ENCODE data around the gene MR1.

MR1 gene

DNA sequence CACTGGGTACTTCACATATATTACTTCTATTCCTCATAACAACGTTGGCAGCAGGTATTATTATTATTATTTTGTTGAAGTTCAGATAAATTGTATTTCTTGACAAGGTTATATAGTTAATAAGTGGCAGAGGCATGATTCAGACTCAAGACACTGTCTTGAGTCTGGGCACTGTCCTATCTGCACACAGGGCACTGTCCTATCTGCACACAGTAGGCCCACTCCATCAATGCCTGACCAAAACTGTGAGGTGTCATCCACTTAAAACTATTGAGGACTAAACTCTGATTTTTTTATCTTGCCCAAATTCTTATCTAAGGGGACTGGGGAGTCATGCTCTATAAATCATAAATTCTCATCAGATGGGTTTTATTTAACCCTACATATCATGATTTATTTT lies 30.9 kb downstream of the MR1 start:
- DNase-seq = no peak

DNA sequence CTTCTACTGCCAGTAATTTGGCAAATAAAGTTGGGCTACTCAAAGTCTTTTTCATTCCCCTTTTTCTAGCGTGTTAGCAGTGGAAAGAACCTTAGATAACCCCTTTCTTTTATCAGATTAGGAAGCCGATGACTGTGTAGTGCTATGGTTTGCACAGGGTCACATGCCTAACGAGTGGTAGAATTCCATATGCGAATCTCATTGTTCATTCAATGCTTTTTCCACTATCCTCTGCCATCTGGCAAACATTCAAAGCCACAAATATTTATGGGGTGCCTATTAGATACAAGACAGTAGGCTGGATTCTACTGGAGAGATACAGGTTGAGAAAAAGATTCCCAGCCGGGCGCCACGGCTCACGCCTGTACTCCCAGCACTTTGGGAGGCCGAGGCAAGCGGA lies 39.9 kb downstream of the MR1 start:
- no peak for DNase-seq

DNA sequence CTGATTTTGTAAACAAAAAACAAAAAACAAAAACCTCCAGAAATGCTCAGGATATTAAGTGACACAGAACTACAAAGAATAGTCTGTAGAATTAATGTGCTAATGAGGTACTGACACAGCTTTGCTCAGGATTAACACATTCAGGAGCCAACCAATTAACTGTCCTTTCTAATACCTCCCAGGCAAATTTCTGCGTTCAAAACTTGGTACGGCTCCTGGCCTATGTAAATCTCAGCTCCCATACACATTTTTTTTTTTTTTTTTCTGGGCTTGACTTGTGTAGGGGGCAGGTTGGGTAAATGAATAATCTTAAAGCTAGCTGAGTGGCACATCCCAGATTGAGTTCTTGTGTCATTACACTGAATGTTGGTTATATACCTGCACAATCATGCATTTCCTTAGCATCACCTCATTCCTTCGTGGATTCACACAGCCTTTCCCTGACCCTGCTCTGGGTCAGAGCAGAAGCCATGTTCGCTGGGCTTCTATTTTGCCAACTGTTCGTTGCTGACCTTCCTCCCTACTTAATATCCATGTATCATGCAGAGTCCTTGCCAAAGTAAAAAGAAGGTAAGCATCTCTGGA lies 42.1 kb downstream of the MR1 start:
- DNase-seq = no peak

DNA sequence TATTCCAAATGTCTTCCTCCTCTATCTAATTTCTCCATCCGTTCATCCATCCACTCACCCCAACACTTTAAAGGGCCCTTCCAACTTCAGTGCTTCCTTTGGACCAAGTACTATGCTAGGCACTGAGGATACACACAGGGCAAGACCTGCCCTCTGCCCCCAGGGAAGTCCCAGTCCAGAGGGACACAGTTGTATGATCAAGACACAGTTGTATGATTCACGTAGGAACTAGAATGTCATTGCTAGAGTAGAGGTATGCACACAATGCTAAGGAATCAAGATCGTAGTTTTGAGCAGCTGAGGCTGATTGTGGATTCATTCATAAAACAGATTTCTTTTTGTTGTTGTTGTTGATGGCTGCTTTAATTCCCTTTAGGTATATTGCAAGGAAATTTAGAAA lies 43.1 kb downstream of the MR1 start:
- no peak for DNase-seq

DNA sequence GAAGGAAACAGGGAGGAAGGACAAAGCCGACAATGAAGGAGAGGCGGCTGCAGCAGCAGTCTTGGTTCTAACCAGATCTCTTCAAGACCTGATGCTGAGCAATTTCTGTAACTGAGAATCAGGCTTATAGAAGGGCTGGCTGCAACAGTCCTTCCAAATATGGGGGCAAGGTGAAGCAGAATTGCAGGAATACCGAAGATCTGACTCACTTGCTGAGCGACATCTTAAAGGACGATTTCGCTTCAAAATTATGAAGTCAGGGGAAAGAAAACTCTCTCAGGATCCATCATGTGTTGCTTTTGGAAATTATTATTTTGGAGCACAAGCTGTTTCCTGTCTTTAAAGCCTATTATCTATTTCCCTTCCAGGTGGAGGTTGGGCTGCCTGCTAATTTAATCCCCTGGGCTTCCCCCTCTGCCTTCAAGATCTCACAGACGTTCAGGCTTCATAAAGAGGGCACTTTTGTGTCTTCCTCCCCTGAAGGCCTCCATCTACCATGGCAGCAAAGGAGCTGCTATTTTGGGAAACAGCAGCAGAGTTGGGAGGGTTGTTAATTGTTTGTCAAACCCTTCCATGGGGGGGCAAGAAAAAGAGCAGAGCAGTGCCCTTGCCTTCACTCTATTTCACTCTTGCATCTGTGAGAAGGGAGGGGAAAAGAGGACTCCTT lies 43.9 kb downstream of the MR1 start:
- no peak for DNase-seq

DNA sequence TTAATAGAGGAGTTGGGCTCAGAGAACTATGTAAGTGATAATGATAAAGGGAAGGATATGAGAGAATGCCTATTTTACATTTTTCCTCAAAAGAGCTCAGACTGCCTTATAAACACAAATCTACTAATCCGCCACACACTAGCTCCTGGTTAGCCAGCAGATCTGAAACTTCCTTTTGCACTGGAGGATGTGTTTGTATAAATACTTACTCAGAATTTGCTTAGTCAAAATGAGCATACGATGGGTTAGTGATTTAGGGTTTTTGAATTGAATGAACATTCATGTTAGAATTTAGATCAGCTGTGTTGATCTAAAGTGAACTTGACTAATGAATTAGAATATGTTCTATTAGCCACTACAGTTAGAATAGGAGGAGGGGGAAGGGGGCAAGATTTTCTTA lies 45.6 kb downstream of the MR1 start:
- DNase-seq = no peak

DNA sequence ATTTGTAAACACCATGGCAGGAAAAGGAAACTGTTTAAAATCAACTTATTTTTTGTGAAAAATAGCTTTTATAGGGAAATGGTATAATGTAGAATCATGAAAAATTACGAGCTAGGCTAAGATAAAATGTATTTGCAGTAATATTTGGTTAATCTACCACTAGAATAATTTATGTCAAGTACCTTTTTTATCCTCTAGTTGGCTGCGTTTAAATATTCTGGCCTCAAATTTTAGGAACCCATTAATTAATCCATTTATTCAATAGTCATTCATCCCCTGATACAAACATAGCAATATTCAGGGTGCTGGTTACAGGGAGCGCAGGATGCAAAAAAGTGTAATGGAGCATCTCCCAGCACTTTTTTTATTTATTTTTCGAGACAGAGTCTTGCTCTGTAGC lies 46.1 kb downstream of the MR1 start:
- DNase-seq = no peak

DNA sequence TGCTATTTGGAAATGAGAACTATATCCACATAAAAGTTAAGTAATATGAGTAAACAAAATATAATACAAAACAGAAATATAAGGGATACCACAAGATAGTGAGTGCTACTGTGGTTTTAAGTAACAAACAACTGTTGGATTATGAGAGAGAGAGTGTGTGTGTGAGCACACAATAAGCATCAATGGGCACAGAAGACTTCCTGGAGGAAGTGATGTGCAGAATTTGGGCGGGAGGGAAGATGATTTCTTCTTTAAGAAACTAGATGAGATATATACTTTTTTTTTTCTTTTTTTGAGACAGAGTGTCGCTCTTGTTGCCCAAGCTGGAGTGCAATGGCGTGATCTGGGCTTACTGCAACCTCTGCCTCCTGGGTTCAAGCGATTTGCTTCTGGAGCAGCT lies 46.8 kb downstream of the MR1 start:
- DNase-seq = no peak

DNA sequence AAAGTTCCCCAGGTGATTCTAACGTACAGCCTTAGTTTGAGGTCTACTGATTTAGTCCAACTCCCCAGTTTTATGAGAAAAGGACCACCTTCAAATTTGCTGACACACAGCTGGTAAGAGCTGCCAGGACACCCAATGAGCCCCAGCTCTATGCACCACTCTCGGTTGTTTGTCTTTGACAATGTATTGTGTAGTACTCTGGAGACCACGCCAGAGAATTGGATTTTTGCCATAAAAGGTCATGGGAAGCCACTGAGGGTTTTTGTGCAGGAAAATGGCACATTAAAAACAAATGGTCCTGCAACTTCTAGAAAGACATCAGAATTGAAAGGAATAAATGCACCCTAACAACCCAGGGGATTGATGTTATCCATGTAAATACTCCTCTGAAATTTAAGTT lies 47.6 kb downstream of the MR1 start:
- no peak for DNase-seq

DNA sequence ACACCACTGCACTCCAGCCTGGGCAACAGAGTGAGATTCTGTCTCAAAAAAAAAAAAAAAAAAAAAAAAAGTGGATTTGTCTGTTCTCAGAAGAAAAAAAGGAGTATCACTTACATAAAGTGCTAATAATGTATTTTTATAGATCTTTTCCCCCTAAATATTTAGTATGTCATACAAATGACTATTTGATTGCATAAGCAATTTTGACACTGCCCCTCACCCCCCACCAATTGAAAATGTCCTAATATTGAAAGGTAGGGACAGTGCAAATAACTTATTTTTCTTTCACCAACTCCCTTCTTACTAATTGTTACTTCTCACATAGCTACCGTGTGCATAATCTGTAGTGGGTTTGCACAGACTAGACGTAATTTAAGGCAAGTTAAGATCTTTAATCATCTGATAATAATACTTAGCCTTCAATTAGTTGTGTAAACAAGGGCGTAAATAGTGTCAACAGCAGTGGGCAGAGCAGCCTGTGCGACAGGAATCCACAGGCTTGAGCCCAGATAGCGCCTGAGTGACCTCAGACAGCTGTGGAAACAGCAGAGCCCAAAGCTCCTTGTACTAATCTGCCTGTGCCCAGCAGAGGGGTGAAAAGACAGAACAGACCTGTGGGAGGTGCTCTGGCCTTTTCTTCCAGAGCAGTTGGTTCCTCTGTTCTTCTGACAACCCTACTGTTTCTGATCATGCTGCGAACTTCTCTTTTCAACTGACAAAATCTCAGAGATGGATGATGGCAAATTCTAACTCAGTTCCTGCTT lies 50.2 kb downstream of the MR1 start:
- peak; percentile 80 for DNase-seq

DNA sequence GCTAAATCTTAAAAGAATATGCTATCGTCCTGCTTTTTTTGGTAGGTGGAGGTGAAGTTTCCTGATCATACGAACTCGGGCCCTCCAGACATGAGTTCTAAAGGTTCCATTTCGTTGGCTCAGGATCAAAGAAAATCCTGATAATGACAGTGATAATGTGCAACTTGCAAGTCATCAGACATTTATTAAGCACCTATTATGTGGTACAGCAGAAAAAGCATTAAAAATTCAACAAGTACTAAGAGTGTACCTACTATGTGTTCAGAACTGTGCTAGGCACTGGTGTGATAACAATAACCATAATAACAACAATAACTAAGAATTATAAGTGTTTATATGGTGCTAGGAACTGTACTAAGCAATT lies 50.8 kb downstream of the MR1 start:
- DNase-seq = no peak

DNA sequence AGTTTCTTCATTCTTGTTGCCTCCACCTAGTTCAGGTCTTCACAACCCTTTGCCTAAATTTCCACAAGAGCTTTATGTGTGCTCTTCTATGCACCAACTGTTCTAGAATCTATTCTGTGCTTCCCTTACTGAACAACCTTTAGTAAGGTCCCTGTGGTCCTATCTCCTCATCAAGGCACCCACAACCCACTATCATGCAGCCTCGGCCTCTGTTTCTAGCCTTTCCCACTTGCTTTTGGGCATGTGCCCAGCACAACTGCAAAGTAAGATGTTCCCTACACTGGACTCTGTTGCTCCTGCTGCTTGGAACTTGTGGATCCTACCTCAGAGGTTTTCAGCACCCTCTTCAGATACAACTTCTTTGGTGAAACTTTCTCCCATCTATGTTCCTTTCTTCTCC lies 52.3 kb downstream of the MR1 start:
- DNase-seq = no peak

DNA sequence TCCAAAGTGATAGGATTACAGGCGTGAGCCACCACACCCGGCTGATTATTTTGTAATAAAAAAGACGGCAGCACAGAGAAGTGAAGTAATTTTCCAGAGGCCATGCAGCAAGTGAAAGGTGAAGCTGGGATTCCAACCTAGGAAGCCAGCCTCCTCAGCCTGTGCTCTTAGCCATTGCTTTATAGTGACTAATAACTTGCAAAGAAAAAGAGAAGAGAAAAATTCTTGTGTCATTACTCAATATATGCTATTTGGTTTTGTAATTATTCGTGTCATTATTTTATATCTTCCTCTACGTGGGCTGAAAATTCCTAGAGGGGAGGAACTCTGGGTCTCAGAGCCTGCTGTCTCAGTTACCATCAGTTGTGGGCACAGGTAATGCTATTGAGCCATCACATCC lies 53.1 kb downstream of the MR1 start:
- DNase-seq = no peak

DNA sequence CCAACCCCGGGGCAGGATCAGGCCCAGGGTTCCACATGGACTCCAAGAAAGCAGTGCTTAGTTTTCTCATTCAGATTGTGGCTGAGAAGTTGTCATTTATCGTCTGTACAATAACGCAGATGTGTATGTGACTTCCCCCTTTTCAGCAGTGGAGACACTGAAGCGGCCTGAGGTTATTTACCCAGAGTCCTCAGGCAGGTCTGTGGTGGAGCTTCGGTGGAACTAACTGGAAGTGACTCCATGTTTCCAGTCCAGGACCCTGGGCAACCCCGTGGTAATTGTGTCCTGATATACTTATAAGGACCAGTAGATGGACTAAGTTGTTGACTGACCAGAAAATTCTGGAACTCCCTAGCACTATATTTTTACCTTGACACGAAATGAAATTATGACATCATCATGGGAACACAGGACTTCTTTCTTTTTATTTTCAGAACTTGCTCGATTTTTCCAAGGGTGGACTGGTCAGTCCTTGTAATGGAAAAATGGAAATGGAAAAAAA lies 53.7 kb downstream of the MR1 start:
- DNase-seq = no peak

DNA sequence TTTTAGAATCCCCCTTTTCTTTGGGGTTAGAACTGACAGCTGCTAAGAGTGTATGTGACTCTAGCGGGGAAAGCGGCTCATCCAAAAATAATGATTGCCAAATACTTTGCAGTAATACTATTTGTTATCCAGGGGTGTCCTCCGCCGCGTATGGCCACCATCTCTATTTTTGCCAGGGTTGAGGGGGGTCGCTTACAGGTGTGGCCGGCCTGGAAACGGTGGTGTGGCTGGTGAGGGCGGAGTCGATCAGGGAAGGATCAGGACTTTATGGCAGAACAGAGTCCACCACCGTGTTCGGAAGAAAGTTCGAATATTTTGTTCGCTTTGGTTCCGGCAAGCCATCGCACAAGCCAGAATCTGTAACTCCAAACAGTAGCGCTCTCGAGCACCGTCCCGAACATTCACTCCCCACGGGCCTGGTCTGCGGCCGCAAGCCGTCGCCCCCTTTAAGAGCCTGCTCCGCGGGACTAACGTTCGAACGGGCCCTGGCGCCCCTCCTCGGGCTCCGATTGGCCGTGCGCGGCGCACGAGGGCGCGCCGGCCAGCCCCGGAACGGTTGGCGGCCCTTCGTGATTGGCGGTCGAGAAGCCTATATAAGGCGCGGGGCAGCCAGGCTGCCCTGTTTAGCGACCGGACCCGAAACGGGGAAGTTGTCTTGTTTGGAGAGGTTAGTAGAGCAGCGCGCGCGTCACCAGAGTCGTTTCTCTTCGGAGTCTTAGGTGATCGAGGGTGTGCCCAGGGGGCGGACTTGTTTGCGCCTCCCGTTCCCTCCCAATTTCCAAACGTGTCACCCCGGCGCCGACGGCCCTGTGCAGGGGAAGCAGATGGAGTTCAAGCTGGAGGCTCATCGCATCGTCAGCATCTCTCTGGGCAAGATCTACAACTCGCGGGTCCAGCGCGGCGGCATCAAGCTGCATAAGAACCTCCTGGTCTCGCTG lies 54.6 kb downstream of the MR1 start, which contains the start of gene IER5:
IER5 (plus strand) TSS at position 622 of the 938 bp plus-strand sequence; CDS start at position 825, 203 bp downstream.
- DNase-seq = peak; percentile 98

DNA sequence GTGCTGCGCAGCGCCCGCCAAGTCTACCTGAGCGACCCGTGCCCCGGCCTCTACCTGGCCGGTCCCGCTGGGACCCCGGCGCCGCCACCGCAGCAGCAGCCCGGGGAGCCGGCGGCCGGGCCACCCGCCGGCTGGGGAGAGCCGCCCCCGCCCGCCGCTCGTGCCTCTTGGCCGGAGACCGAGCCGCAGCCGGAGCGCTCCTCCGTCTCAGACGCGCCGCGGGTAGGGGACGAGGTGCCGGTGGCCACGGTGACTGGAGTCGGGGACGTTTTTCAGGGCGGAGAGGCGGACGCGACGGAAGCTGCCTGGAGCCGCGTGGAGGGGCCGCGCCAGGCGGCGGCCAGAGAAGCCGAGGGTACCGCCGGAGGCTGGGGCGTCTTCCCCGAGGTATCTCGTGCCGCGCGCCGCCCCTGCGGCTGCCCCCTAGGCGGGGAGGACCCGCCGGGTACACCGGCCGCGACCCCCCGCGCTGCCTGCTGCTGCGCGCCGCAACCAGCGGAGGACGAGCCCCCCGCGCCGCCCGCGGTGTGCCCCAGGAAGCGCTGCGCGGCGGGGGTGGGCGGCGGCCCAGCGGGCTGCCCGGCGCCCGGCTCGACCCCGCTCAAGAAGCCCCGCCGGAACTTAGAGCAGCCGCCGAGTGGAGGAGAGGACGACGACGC lies 55.4 kb downstream of the MR1 start:
- DNase-seq = peak; percentile 76

DNA sequence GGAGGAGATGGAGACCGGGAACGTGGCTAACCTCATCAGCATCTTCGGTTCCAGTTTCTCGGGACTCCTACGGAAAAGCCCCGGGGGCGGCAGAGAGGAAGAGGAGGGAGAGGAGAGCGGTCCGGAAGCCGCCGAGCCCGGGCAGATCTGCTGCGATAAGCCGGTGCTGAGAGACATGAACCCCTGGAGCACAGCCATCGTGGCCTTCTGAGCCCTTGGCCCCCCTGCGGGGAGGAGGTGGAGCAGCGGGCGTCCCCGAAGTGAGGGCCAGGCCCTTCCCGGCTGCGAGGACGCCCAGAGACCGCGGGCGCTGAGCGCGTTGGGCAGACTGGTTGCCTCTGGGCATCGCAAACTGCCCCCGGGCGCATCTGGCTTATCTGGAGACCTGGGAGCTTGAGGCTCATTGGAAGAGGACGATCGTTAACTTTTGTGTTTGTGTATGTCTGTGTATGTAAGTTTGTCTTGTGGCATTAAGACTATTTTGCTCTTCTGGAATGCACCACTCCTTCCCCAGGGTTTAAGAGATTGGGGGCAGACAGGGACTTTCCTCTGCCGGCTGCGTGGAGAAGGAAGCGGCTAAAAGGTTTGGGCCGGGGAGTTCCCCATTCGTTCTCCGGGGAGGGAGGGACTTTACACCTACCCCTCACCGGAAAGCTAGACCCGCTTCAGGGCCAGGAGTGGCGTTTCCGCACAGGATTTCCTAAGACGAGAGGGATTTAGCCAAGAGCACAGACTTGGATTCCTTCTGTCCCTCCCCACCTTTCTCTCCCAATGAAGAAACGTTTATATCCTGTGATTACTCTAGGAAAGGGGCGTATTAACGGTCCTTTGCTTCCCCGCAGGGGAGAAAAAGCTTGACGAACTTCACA lies 56.1 kb downstream of the MR1 start:
- DNase-seq = peak; percentile 92

DNA sequence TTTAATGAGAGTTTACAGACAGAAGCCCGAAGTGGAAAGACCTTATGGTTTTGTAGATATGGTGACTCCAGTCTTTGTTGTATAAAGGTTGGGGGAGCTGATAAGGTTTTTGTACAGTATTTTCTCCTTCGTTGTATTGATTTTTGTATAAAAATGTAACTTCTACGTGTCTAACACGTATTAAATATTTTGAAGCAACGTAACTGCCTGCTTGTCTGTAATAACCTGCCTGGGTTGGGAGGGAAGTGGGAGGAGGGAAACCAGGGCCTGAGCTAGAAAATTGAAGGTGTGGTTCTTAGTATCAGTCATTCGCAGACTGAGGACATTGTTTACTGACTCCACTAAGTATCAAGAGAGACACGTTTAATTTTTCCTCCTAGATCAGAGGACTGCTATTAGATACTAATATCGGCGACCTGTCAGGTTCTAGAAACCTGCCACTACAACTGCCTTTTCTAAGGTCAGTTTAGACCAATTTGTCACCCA lies 56.9 kb downstream of the MR1 start:
- peak; percentile 78 for DNase-seq

DNA sequence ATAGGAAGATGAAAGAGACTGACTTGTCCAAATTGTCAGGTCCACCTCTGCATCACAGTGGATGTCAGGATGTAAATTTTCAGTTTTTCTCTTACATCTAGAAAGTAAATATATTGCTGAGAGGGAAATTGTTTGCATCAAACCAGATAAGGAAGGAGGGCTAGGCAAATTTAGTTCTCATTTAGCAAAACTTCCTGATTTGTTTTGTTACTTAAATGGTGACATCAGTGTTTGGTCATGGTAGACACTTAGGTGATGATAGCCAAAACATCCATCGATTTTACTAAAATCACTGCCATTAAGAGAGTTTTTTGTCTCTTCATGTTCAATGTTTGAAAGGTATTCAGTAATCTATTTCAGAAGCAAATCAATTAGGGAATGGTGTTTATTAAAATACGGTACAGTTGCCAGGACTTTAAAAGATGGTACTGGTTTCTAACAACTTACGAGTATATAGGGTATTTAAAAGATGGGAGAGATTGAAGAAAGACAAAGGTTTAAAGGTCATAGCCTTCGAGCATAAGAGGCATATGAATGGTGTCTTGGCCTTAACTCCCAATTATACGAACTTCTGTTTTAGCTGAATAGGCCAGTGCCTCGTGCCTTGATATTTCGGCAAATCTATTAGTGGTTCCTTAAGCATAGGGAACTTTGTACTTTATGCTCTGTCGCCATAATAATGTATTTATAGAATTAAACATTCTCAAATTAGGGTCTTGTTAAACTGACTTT lies 57.7 kb downstream of the MR1 start:
- DNase-seq = no peak

DNA sequence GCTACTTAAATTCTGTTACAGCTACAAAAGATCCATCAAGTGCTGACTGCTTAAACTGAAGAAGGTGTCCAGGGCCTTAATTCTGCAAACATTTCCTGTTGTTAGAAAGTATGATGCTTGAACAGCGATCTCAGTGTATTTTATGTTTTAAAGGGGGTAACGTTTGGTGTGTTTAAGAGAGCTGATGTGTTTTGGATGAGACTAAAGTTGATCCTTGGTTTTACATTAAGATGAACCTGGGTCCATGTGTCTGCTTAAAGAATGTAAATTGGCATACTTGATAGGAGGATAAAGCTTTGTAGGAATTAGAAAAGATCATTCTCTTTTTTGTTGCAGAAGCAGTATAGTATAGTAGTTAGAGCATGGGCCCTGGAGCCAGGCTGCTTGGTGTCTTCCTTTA lies 58.3 kb downstream of the MR1 start:
- DNase-seq = no peak

Measured in activated effector memory CD4-positive, alpha-beta T cell treated with anti-CD3 and anti-CD28 coated beads, Interleukin-2, amount 50 U/mL, for 16 hours (primary cell).